SK-N-SH treated with all-trans-retinoic acid at 6 μM for 48 hours (cell line): ENCODE data around the gene GPBP1.

ENCODE experiments used
- ARNTL ChIP-seq: fragments of 450-650 bp; formaldehyde crosslinking; IDR thresholded peaks from 2 replicates; pipeline ENCODE4 v1.5.0; 2020; ENCODE audit warnings: low read depth, mild to moderate bottlenecking, moderate library complexity, borderline replicate concordance
- ESRRG ChIP-seq: fragments of 250-450 bp; sonication (Bioruptor Pico); IDR thresholded peaks from 2 replicates; pipeline ENCODE4 v1.6.1; 2021; ENCODE audit warnings: mild to moderate bottlenecking
- ISL1 ChIP-seq: fragments of 250-450 bp; sonication (Bioruptor Pico); IDR thresholded peaks from 2 replicates; pipeline ENCODE4 v2.1.2; 2022; ENCODE audit warnings: mild to moderate bottlenecking, moderate library complexity
- OSR1 ChIP-seq: fragments of 250-450 bp; sonication (Bioruptor Pico); IDR thresholded peaks from 2 replicates; pipeline ENCODE4 v1.8.0; 2022; ENCODE audit warnings: moderate library complexity, mild to moderate bottlenecking, inconsistent platforms
- RARB ChIP-seq: fragments of 250-450 bp; sonication (Bioruptor Pico); IDR thresholded peaks from 2 replicates; pipeline ENCODE4 v1.8.0; 2021; ENCODE audit warnings: mild to moderate bottlenecking, moderate library complexity
- SNAI2 ChIP-seq: fragments of 250-450 bp; sonication (Bioruptor Pico); IDR thresholded peaks from 2 replicates; pipeline ENCODE4 v1.5.0; 2020; ENCODE audit warnings: mild to moderate bottlenecking, moderate library complexity
- TOX ChIP-seq: fragments of 250-450 bp; sonication (Bioruptor Pico); IDR thresholded peaks from 2 replicates; pipeline ENCODE4 v1.8.0; 2021; ENCODE audit warnings: mild to moderate bottlenecking, moderate library complexity, borderline replicate concordance
- ZC3H10 ChIP-seq: fragments of 250-450 bp; sonication (Bioruptor Pico); IDR thresholded peaks from 2 replicates; pipeline ENCODE4 v1.5.1; 2021; ENCODE audit warnings: mild to moderate bottlenecking, moderate library complexity
- TF ChIP-seq, protein P1 (sequence below): fragments of 250-450 bp; sonication (Bioruptor Pico); IDR thresholded peaks from 2 replicates; pipeline ENCODE4 v1.5.1; 2021; ENCODE audit warnings: mild to moderate bottlenecking, moderate library complexity
- TF ChIP-seq, protein P2 (sequence below): fragments of 250-450 bp; sonication (Bioruptor Pico); IDR thresholded peaks from 2 replicates; pipeline ENCODE4 v1.5.1; 2020; ENCODE audit warnings: low read depth, mild to moderate bottlenecking, moderate library complexity
- TF ChIP-seq, protein P3 (sequence below): fragments of 250-450 bp; sonication (Bioruptor Pico); IDR thresholded peaks from 2 replicates; pipeline ENCODE4 v1.5.0; 2020; ENCODE audit warnings: mild to moderate bottlenecking, moderate library complexity

DNA sequence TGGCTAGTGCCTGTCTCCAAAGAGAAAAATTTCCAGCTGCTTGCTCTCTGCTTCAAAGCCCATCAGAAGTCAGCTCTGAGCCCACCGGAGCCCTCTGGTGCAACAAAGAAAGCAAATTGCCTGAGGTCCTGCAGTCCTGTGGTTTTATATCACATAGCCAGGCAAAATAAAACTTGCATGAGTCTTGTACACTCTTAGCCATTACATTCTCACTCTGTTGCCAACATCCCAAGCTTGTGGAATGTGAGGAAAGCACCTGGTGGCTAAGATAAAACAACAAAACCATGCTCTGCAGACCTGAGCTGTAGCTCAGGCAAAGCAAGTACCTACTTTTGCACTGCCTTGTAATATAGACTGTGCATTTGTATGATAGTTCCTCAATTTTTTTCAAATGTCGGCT is 133.7 kb downstream of the GPBP1 start:
- TF ChIP-seq, protein P1, sequence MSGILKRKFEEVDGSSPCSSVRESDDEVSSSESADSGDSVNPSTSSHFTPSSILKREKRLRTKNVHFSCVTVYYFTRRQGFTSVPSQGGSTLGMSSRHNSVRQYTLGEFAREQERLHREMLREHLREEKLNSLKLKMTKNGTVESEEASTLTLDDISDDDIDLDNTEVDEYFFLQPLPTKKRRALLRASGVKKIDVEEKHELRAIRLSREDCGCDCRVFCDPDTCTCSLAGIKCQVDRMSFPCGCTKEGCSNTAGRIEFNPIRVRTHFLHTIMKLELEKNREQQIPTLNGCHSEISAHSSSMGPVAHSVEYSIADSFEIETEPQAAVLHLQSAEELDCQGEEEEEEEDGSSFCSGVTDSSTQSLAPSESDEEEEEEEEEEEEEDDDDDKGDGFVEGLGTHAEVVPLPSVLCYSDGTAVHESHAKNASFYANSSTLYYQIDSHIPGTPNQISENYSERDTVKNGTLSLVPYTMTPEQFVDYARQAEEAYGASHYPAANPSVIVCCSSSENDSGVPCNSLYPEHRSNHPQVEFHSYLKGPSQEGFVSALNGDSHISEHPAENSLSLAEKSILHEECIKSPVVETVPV (CRISPR knock-in tag) = no peak
- TF ChIP-seq, protein P2, sequence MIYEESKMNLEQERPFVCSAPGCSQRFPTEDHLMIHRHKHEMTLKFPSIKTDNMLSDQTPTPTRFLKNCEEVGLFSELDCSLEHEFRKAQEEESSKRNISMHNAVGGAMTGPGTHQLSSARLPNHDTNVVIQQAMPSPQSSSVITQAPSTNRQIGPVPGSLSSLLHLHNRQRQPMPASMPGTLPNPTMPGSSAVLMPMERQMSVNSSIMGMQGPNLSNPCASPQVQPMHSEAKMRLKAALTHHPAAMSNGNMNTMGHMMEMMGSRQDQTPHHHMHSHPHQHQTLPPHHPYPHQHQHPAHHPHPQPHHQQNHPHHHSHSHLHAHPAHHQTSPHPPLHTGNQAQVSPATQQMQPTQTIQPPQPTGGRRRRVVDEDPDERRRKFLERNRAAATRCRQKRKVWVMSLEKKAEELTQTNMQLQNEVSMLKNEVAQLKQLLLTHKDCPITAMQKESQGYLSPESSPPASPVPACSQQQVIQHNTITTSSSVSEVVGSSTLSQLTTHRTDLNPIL (CRISPR knock-in tag) = no peak
- TF ChIP-seq ISL1 (no peak), RARB (CRISPR knock-in tag) (no peak), ARNTL (CRISPR knock-in tag) (no peak), OSR1 (CRISPR knock-in tag) (no peak), ZC3H10 (CRISPR knock-in tag) (no peak), TOX (no peak), SNAI2 (no peak), ESRRG (CRISPR knock-in tag) (no peak)
- TF ChIP-seq, protein P3, sequence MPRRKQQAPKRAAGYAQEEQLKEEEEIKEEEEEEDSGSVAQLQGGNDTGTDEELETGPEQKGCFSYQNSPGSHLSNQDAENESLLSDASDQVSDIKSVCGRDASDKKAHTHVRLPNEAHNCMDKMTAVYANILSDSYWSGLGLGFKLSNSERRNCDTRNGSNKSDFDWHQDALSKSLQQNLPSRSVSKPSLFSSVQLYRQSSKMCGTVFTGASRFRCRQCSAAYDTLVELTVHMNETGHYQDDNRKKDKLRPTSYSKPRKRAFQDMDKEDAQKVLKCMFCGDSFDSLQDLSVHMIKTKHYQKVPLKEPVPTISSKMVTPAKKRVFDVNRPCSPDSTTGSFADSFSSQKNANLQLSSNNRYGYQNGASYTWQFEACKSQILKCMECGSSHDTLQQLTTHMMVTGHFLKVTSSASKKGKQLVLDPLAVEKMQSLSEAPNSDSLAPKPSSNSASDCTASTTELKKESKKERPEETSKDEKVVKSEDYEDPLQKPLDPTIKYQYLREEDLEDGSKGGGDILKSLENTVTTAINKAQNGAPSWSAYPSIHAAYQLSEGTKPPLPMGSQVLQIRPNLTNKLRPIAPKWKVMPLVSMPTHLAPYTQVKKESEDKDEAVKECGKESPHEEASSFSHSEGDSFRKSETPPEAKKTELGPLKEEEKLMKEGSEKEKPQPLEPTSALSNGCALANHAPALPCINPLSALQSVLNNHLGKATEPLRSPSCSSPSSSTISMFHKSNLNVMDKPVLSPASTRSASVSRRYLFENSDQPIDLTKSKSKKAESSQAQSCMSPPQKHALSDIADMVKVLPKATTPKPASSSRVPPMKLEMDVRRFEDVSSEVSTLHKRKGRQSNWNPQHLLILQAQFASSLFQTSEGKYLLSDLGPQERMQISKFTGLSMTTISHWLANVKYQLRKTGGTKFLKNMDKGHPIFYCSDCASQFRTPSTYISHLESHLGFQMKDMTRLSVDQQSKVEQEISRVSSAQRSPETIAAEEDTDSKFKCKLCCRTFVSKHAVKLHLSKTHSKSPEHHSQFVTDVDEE (CRISPR knock-in tag) = no peak
